Fibroblast of lung (primary cell): ENCODE measurements around the gene UBN1. TPM values are rescaled to one million over a fixed set of nuclear protein-coding genes. Genes with fewer than 3 reads are reported as not detected.

Experiments used
- DNase-seq, 2 donors: peaks; one replicate each; pipeline versions ENCODE4 v3.0.0 to v3.0.0-alpha.2; 2010; ENCODE audit warnings: low read depth in 2 of 2
- H2AFZ ChIP-seq: 2 replicates; pipeline ENCODE4 v1.5.1; 2012; ENCODE audit warnings: low read length, control low read depth, inconsistent platforms
- H3K27ac ChIP-seq: 2 replicates; pipeline ENCODE4 v1.5.1; 2011; ENCODE audit warnings: low read length, control low read depth; ENCODE audit not compliant: insufficient read depth
- H3K27me3 ChIP-seq: 2 replicates; pipeline ENCODE4 v1.5.1; 2011; ENCODE audit warnings: mild to moderate bottlenecking, low read length; ENCODE audit not compliant: control insufficient read depth, insufficient read depth
- H3K36me3 ChIP-seq: 2 replicates; pipeline ENCODE4 v1.5.1; 2011; ENCODE audit warnings: low read length; ENCODE audit not compliant: control insufficient read depth, insufficient read depth
- H3K4me1 ChIP-seq: 2 replicates; pipeline ENCODE4 v1.5.1; 2011; ENCODE audit warnings: low read length; ENCODE audit not compliant: control insufficient read depth, insufficient read depth; ENCODE audit errors: extremely low read depth
- H3K4me2 ChIP-seq: 2 replicates; pipeline ENCODE4 v1.5.1; 2011; ENCODE audit warnings: low read length, control low read depth; ENCODE audit not compliant: insufficient read depth; ENCODE audit errors: extremely low read depth
- H3K4me3 ChIP-seq, 4 experiments: fragments of 200-600 bp in 1 of 4; sonication (generic) in 1 of 4; replicated peaks in 1 of 4; 2 replicates each; pipeline ENCODE4 v1.5.1; 2011 to 2016; ENCODE audit warnings: low read length in 4 of 4, low read depth in 3 of 4, mild to moderate bottlenecking in 3 of 4, control low read depth in 2 of 4, inconsistent platforms in 1 of 4, mixed read lengths in 1 of 4; ENCODE audit not compliant: insufficient read depth in 1 of 4; ENCODE audit errors: control extremely low read depth in 1 of 4
- H3K79me2 ChIP-seq: 2 replicates; pipeline ENCODE4 v1.5.1; 2012; ENCODE audit warnings: mild to moderate bottlenecking, low read length, inconsistent platforms; ENCODE audit not compliant: control insufficient read depth, insufficient read depth
- H3K9ac ChIP-seq: 2 replicates; pipeline ENCODE4 v1.5.1; 2011; ENCODE audit warnings: mild to moderate bottlenecking, low read length, control low read depth; ENCODE audit not compliant: insufficient read depth
- H3K9me3 ChIP-seq: 2 replicates; pipeline ENCODE4 v1.5.1; 2012; ENCODE audit warnings: low read depth, low read length; ENCODE audit not compliant: control insufficient read depth, insufficient read depth
- H4K20me1 ChIP-seq: 2 replicates; pipeline ENCODE4 v1.5.1; 2011; ENCODE audit warnings: low read length; ENCODE audit not compliant: control insufficient read depth, insufficient read depth; ENCODE audit errors: extremely low read depth
- EZH2 ChIP-seq: IDR thresholded peaks from 2 replicates; pipeline ENCODE4 v1.5.1; 2012; ENCODE audit warnings: low read length, control low read depth, mild to moderate bottlenecking; ENCODE audit errors: missing control alignments
- polyA plus RNA-seq, 2 donors: library from polyadenylated mRNA; depleted of rRNA in 1 of 2; stranded (reverse) in 1 of 2; unstranded in 1 of 2; fragments of >200 nt; gene quantifications; 2 replicates each; pipeline ENCODE4 v1.2.1, GENCODE V29; 2011 to 2012; ENCODE audit warnings: missing spikeins in 1 of 2
- total RNA-seq: library from RNA; depleted of rRNA; stranded (reverse); fragments of >200 nt; gene quantifications from 2 replicates; pipeline ENCODE4 v1.2.1, GENCODE V29; 2014
- TF ChIP-seq, protein P1 (sequence below), 2 donors: IDR thresholded peaks in 1 of 2; conservative IDR thresholded peaks in 1 of 2; 1 replicate in 1 of 2; 2 replicates in 1 of 2; pipeline ENCODE4 v1.5.1; 2011 to 2012; ENCODE audit warnings: low read length in 2 of 2, control low read depth in 1 of 2, inconsistent platforms in 1 of 2, low read depth in 1 of 2, mild to moderate bottlenecking in 1 of 2

The UBN1 gene
- total and polyA plus RNA-seq, 2 donors (not counting 1 experiment from before 2014, with no cell fraction given), result 13.6 to 21.1 TPM

DNA sequence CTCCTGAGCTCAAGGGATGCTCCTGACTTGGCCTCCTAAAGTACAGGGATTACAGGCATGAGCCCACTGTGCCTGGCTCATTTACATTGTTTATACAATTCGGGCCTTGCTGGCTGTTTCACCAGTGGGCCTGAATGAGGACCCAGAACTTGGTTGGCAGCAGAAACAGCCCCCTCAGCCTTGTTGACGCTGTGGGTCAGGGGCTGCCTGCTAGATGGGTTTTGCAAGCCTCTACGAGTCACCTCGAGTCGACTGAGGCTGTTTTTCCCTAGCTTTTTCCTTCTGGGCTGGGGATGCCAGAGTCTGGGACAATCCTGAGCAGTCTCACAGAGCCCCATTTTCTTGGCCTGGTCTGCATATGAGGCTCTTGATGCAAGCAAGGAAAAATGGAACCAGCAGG is 73.5 kb downstream of the UBN1 start:
- Histone ChIP-seq H3K4me2 (no peak overlapping the region), H3K4me1 (peaks cover 6% of the 10 kb centered on the region), H3K4me3 (no peak overlapping the region), H2AFZ (no peak overlapping the region), H3K9ac (no peak overlapping the region), H3K9me3 (no peaks in the 10 kb centered on the region), H4K20me1 (no peaks in the 10 kb centered on the region), H3K36me3 (no peaks in the 10 kb centered on the region), H3K27me3 (no peaks in the 10 kb centered on the region), H3K79me2 (no peaks in the 10 kb centered on the region), H3K27ac (no peak overlapping the region)
- TF ChIP-seq, protein P1, sequence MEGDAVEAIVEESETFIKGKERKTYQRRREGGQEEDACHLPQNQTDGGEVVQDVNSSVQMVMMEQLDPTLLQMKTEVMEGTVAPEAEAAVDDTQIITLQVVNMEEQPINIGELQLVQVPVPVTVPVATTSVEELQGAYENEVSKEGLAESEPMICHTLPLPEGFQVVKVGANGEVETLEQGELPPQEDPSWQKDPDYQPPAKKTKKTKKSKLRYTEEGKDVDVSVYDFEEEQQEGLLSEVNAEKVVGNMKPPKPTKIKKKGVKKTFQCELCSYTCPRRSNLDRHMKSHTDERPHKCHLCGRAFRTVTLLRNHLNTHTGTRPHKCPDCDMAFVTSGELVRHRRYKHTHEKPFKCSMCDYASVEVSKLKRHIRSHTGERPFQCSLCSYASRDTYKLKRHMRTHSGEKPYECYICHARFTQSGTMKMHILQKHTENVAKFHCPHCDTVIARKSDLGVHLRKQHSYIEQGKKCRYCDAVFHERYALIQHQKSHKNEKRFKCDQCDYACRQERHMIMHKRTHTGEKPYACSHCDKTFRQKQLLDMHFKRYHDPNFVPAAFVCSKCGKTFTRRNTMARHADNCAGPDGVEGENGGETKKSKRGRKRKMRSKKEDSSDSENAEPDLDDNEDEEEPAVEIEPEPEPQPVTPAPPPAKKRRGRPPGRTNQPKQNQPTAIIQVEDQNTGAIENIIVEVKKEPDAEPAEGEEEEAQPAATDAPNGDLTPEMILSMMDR (conservative IDR thresholded peaks at IDR 0.05 in 1 of 2, IDR thresholded peaks at IDR 0.05 in 1 of 2; ENCODE audit: low read depth in 1 of 2, low read length in 2 of 2), result no peak
- no peak for TF ChIP-seq EZH2
- DNase-seq, result peak in 1 of 2 donors; percentile 43

DNA sequence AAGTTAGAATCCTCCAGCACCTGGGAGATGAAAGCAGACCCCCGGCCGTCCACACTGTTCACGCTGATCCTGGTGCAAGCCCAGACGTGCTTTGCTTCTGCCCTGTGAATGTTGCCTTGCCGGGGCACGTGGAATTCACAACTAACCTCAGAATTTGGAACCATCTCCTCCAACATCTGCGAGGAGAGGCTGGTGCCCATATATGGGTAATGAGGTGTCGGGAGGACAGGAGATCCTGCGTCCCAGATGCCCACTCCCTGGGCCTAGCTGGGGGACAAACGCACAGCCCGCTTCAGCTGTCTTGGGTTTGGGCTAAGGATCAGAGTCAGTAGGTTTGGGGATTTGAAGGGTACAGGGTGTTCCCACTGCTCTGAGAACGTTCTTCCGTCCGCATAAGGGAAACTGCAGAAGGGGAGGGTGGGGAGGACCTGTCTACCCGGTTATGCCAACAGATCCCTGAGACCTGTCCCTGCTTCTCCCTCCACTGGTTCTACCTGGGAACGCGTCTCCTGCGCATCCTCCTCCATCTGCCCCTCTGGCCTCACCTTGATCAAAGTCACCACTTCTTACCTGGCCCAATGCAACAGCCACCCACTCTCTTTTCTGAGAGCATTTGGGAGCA is 75.6 kb downstream of the UBN1 start:
- Histone ChIP-seq H2AFZ (no peak overlapping the region), H3K4me3 (no peak overlapping the region), H3K4me1 (no peaks in the 10 kb centered on the region), H4K20me1 (no peaks in the 10 kb centered on the region), H3K4me2 (no peak overlapping the region), H3K9me3 (no peaks in the 10 kb centered on the region), H3K9ac (no peak overlapping the region), H3K36me3 (no peaks in the 10 kb centered on the region), H3K27ac (no peak overlapping the region), H3K27me3 (no peaks in the 10 kb centered on the region), H3K79me2 (no peaks in the 10 kb centered on the region)
- no peak for TF ChIP-seq EZH2
- TF ChIP-seq, protein P1 (conservative IDR thresholded peaks at IDR 0.05 in 1 of 2, IDR thresholded peaks at IDR 0.05 in 1 of 2; ENCODE audit: low read depth in 1 of 2, low read length in 2 of 2), result no peak
- no peak for DNase-seq

DNA sequence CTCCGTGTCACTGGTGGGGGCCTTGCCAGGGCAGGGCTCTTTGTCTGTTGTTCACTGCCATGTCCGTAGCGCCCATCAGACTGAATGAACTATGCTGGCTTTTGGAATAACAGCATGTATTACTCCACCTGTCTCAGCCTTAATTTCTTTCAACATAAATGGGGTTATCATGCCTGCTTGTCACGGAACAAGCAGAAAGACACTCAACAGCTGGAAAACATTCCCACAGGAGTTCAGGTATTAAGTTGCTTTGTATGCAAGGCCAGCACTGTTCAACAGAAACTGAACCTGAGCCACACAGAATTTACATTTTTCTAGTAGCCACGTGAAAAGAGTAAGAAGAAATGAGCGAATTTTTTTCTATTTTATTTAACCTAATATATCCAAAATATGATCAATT is 76.6 kb downstream of the UBN1 start:
- H3K9me3 ChIP-seq, result no peaks in the 10 kb centered on the region
- H4K20me1 ChIP-seq, result no peaks in the 10 kb centered on the region
- H3K79me2 ChIP-seq, result no peaks in the 10 kb centered on the region
- H2AFZ ChIP-seq, result no peak overlapping the region
- H3K27ac ChIP-seq, result no peak overlapping the region
- H3K4me1 ChIP-seq, result no peaks in the 10 kb centered on the region
- no peak for TF ChIP-seq EZH2
- TF ChIP-seq, protein P1 (conservative IDR thresholded peaks at IDR 0.05 in 1 of 2, IDR thresholded peaks at IDR 0.05 in 1 of 2; ENCODE audit: low read depth in 1 of 2, low read length in 2 of 2), result no peak
- no peak overlapping the region for H3K9ac ChIP-seq
- H3K4me2 ChIP-seq, result no peak overlapping the region
- H3K4me3 ChIP-seq, result no peak overlapping the region
- H3K36me3 ChIP-seq, result no peaks in the 10 kb centered on the region
- no peak for DNase-seq
- no peaks in the 10 kb centered on the region for H3K27me3 ChIP-seq
